ENCODE measurements around the gene WIZ.

The WIZ gene

DNA sequence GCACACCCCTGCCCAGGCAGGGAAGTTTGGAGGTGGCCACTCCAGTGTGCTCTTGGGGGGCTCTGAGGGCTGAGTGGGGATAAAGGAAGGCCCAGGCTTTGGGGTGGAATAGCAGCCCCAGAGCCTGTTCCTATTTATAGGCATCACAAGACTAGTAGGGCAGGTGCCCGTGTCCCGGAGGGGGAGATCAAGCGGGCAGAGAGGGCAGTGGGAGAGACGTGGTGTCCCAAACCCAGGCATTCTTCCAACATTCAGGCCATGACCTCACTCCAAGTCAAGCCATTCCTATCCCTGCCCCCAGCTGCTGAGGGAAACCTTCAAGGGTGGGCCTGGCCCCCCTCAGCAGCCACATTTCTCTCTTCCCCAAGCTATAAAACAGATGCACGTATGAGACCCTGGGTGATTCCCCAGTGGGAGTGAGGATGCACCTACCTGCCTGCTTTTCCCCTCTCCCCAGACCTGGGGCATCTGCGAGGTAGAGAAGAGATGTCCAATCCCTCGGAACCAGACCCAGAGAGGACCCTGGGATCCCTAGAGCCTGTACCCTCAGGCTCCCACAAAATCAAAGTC is 3.9 kb downstream of the WIZ start:
- no peak for DNase-seq (ENCODE audit: extremely low spot score, insufficient read length, low read depth)
- no peak for FAIRE-seq

DNA sequence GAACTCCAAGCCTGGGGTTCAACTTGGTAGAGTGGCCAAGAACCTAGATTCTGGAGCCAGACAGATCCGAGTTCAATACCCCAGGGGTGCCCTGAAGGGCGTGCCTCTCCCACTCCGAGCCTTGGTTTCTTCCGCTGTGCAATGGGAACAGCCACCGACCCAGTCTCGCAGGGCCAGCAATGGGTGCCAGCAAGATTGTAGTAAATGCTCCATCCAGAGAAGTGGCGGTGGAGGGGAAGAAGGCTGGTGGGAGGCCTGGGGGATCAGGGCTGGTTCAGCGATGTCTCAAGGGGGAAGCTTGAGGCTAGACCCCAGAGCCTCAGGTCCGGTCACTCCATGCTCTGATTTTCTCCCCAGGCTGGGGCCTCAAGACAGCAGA is 4.5 kb downstream of the WIZ start:
- FAIRE-seq: no peak
- no peak for DNase-seq (ENCODE audit: extremely low spot score, insufficient read length, low read depth)

DNA sequence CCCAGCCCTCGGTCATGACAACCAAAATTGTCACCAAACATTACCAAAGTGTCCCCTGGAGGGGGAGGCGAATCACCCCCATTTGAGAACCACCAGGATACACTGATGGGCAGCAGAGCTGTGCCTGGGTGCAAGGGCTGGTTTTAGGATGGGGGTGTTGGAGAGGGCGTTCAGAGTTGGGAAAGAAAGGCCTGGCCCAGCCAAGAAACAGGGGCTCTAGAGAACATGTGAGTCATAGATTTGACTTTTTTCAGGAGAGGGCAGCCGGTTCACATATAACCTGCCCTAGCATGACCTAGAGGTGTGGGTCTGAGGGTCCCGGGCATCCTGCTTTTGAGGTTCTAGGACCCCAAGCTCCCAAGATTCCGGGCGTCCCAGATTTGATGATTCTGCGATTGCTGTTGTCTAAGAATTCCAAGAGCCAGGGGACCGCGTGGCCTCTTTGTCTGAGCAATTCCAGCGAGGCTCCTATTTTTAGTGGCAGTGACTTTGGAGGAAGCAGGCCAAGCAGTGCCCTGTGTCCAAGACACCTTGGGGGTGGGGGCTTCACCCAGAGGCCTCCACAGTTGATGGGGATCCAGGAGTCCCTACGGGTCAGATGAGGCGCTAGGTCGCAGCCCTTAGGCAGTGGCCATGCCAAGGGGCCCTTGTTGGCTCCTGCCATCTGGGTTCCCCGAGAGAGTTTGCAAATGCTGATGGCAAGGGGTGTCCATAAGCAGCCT is 5.1 kb downstream of the WIZ start:
- DNase-seq (ENCODE audit: extremely low spot score, insufficient read length, low read depth): no peak
- no peak for FAIRE-seq

DNA sequence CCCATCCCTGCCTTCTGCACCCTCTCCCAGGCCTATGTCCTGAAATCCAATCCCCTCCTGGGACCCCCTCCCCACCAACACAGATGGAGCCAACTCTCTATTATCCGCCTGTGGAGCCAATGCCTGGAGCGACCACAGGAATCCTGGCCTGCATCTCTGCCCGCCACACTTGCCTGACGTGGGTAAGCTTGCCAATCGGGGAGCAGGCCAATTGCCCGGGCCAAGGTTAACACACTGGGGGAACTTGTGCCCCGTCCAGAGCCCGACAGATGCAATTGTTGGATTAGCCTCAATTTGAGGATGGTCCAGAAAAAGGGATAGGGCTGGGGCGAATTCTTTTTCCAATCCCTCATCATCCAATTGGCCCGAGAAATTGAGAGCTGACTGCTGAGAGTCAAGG is 5.9 kb downstream of the WIZ start:
- DNase-seq (ENCODE audit: extremely low spot score, insufficient read length, low read depth) (no peak), FAIRE-seq (no peak)

DNA sequence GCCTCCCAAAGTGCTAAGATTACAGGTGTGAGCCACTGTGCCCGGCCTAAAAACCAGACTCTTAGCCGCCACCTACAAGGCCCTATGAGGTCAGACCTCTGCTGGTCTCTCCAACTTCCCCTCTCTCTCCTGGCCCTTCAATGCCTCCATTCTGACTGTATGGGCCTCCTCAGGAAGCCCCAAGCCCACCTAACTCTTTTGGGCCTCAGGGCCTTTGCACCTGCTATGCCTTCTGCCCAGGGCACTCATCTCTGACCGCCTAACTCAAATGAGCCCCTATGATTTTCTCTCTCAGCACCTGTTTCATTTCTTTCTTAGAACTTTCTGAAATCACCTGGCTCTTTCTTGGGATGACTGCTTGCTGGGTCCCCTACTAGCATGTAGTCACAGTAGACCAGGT is 6.4 kb downstream of the WIZ start:
- DNase-seq (ENCODE audit: extremely low spot score, insufficient read length, low read depth) (no peak), FAIRE-seq (no peak)

DNA sequence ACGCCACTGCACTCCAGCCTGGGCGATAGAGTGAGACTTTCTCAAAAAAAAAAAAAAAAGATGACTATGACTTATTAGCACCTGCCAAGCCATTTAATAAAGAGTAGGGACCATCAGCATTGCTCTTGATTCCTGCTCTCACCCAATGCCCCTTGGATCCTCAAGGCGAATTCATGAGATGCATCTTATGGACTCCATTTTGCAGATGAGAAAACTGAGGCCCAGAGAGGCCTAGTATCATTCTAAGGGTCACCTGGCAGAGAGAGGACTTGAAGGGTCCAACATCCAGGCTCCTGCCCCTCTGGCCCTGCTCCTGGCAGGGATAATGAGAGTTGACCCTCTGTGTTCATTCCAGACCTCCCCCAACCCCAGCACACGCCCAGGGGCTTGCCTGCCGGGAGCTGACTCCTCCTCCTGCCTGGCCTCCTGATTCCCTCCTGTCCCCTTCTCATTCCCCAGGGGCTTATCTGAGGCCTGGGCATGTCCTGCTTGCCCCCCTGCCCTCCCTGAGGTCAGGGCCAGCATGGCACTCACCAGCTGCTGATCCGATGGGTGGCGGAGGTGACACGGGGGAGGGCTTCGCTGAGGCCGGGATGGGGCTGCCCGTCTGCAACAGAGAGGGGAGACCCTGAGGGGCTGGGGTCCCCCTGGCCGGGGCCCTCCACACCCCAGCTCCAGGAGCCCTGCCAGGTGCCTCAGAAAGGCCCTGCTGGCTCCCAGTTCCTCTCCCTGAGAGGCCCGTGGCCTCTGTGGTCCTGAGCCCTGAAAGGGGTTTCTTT is 7.4 kb downstream of the WIZ start:
- no peak for FAIRE-seq
- no peak for DNase-seq (ENCODE audit: extremely low spot score, insufficient read length, low read depth)

DNA sequence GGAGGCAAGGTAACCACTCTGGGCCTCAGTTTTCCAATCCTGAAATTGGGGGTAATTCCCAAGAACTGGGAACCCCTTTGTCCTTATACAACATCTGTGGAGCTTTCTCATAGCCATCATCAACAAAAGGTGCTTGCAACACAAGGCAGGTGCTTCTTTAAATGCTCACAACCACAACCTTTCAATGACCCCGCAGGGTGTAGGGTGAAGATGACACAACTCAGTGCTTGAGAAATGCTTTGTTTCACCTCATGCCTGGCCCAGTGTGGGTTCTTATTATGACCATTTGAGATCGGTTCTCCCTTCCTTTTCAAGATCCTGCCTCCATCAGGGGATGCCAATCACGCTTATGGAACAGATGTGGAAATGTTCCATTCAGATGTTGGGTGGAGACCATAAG is 8.4 kb downstream of the WIZ start:
- FAIRE-seq (no peak), DNase-seq (ENCODE audit: extremely low spot score, insufficient read length, low read depth) (no peak)

DNA sequence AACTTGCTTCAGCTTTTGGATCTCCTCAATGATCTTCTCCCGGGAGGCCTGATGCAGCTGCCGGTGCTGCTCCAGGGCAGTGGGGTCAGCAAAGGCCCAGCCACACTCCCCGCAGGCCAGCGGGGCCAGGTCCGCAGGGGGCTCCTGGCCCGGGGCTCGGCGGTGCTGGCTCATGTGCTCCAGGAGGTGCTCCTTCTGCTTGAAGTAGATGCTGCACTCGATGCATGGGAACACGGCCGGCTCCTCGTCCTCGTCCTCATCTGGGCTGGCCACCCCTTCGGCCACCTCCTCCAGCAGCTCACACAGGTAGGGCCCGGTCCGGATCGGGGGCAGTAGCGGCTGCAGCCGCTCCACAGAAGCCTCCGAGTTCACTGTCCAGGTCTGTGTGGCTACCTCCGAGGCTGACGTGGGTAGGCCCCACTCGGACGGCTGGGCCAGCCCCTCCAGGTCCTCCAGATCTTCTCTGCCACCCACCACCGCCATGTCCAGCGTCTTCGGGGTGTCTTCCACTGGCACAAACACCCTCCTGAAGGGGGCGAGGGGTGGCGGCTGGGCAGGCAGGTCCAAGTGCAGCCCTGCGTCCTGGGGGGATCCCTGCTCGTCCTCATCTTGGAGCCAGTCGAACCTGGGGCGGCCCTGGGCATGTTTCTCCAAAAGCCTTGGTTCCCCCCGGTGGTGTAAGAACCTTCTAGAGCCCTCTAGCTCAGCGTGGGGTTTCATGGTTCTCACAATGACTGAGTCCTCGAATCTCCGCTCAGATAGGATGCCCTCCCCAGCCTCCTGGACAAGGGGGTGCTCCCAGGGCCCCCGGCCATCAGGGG is 9.7 kb downstream of the WIZ start:
- FAIRE-seq: no peak

DNA sequence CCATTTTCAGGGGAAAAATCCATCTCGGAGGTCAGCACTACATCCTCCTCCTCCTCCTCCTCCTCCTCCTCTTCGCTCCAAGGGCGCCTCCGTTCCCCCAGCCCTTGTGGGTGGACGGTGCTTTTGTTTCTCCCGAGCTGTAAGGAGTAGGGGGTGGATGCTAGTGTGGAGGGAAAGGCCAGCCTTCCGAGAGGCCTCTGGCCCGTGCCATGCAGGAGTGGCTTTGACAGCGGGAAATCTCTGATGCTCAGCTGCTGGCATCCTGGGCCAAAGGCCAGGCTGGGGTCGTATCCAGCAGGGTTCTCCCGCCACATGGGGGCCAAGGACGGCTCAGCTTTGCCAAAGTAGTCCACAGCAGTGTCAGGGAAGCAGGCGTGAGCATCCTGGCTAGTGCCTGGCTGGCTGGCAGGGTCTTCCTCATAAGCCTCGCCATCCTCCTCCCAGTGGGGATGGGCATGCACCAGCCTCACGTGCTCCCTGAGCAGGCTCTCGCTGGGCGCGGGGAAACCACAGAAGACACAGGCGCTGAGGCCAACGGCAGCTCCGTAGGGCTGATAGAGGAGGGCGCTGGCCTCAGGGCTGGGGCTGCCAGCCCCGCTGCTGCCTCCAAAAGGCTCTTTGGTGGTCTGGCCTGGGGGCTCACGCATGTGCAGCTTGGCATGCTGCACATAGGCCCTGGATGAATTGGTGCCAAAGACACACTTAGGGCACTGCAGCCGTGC is 10.5 kb downstream of the WIZ start:
- DNase-seq (ENCODE audit: extremely low spot score, insufficient read length, low read depth) (no peak), FAIRE-seq (no peak)

More for the DNA sequence above, 9.7 kb downstream of the WIZ start:
- DNase-seq (ENCODE audit: extremely low spot score, insufficient read length, low read depth): no peak

DNA sequence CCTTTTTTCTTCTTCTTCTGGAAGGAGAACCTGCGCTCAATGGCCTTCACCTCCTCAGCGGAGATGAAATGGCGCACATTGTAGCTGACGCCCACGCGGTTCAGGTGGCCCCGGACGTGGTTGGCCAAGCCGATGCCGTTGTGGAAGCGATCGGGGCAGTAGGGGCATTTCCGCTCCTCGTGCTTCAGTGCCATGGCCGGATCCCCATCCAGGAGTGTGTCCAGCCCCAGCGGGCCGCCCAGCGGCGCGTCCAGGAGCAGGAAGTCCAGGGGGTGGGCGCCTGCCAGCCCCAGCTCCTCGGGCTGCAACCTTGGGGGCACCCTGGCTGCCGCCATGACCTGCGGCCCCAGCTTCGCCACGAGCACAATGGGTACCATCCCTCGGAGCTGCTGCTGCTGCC is 11.2 kb downstream of the WIZ start:
- FAIRE-seq (no peak), DNase-seq (ENCODE audit: extremely low spot score, insufficient read length, low read depth) (no peak)

DNA sequence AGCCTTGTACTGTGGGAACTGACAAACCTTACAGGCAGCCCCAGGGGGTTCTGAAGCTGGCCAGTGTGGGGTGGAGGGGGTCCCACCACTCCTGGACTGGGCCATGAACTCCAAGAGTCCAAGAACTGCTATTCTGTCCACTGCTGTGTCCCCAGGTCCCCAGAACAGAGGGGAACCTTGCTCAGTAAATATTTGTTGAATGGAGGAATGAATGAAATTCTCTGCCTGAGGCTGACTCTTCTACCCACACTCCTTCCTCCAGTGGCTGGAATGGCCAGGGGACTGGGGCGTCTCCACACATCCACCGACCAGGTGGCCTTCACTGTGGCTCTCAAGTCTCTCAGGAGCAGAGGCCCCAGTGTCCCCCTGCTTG is 11.6 kb downstream of the WIZ start:
- FAIRE-seq: no peak
- no peak for DNase-seq (ENCODE audit: extremely low spot score, insufficient read length, low read depth)

DNA sequence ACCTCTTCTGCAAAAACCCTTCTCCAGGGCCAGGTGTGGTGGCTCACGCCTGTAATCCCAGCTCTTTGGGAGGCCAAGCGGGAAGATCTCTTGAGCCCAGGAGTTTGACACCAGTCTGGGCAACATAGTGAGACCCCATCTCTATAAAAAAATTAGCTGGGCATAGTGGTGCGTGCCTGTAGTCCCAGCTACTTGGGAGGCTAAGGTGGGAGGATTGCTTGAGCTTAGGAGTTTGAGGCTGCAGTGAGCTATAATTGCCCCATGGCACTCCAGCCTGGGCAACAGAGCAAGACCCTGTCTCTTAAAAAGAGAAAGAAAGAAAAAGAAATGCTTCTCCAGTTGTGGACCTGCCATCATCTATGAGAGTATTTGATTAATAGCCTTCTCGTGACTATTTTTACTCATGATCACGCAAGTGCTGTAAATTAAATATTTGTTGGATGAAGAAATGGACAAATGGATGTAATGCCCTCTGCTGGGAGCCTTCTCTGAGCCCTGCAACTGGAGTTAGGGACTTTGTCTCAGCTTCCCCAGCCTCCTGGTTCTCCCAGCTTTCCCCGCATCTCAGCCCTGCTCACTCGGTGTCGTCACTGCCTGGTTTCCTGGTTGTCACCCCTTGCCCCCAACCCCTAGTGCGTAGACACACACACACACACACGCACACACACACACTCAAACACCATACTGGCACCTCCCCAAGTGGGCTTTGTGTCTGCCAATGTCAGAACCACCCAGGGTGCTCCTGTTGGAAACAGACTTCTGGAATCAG is 12.2 kb downstream of the WIZ start:
- no peak for FAIRE-seq
- DNase-seq (ENCODE audit: extremely low spot score, insufficient read length, low read depth): no peak

DNA sequence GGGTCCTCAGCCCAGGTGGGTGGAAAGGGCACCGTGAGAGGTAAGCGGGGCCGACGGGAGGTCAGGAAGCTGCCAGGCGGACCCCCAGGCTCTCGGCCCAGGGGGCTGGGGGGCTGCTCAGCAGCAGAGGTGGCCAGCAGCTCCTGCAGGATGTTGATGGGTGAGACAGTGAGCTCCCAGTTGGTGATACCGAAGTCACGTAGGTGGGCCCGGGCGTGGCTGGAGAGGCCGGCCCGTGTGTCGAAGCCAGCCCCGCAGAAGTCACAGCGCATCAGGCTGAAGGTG is 13.0 kb downstream of the WIZ start:
- FAIRE-seq (no peak), DNase-seq (ENCODE audit: extremely low spot score, insufficient read length, low read depth) (no peak)

DNA sequence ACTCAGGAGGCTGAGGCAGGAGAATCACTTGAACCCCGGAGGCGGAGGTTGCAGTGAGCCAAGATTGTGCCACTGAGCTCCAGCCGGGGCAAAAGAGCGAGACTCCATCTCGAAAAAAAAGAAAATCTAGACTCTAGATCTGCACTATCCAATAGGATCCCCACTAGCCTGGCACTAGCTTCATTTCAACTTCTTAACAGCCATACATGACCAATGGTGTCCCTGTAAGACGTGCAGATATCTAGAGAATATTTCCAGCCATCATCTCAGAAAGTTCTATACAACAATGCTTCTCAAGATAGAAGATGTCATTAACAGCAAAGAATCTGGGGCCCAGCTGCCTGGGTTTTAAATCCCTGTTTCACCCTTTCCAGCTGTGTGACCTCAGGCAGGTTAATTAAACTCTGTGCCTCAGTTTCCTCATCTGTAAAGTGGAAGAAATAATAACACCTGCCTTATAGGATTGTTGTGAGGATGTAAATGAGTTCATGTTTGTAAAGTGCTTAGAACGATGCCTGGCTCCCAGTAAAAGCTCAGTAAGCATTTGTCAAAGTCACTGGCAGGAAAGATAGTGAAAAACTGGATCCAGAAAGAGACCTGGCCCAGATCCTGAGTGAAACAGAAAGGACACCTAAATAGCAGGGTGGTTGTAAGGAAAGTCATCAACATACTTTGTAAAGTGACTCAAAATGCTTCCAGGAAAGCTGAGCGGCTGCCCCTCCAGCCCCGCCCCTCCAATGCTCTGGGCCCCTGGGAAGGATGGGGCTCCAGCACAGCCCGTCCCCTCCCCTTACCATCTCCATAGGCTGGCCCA is 13.5 kb downstream of the WIZ start:
- DNase-seq (ENCODE audit: extremely low spot score, insufficient read length, low read depth) (no peak), FAIRE-seq (no peak)

DNA sequence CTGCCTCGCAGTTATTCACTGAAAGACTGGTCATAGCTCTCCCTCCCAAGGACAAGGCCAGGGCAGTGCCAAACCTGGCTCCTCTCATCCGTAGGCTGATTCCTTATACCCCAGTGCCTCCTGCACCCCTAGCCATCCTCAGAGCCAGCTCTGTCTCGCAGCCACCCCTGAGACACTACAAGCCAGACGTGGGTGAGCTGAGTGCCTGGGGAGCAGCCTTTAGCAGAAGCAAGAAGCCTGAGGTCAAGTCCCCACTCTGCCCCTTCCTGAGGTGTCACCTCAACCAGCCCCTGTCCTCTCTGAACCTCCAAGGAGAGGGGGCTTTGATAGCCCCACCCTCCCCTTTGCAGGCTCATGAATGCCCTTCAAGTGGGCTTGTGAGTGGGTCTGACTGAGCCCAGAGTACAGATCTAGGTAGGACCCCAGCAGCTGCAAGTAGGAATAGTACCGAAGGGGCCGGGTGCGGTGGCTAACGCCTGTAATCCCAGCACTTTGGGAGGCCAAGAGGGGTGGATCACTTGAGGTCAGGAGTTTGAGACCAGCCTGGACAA is 16.2 kb downstream of the WIZ start:
- DNase-seq (ENCODE audit: extremely low spot score, insufficient read length, low read depth): no peak
- FAIRE-seq: no peak

DNA sequence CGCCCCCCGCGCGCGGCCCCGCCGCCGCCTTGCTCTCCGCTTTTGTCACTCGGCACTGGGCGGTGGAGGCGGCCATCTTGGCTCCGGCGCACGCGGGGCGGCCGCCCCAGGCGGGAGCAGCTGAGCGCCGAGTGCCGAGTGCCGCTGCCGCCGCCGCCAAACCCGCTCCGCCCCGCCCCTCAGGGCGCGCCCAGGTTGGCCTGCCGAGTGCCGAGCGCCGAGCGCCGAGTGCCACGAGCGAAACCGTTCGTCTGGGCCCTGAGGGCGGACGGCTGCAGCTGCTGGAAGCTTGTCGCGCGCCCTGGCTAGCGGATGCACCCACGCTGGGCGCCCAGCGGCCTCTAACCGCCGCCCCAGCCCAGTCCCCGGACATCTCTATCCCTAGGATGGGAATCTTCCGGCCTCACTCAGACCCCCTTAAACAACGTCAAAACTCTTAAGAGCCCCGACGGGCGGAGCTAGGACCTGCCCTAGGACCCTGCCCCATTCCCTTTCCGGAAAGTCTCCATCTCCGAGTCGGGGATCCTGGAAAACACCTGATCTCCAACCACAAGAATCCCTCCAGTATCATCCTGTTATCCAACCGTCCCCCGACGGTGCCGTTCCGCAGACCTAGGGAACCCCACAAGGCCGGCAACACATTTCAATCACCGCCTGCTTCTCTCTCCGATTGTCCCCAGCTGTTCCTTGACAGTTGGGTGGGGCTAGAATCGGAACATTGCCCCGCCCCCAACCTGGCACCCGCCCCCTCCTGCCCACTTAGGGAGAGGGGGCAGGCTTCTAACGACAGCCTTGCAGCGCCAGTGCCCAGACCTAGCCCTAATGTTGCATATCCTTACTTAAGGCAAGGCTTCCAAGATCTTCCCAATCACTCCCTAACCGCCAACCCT is 16.9 kb downstream of the WIZ start:
- FAIRE-seq (peak; percentile 90), DNase-seq (ENCODE audit: extremely low spot score, insufficient read length, low read depth) (peak; percentile 98)

DNA sequence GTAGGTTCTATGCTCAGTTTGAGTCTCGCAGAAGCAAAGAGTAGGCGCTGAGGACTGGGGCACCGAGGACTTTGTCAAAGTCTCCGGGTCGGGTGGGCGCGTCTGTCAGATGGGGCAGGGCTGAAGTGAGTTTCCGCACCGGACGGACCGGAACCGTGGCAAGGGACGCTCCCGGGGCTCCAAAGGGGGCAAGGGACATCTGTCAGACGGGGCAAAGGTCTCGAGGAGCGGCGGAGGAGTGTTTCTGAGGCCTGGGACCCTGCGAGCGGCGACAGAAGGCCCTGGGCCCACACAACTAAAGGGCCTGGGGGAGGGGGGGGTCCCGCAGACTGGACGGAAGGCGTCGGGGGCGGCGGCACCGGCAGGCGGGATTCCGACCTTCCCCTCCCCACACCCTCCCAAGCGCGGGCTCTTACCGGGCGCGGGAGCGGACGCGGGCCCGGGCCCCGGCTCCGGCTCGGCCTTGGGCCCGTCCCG is 17.7 kb downstream of the WIZ start:
- peak; percentile 36 for FAIRE-seq
- no peak for DNase-seq (ENCODE audit: extremely low spot score, insufficient read length, low read depth)
